Right ventricle myocardium inferior (tissue), 1 donor: Measurements from ENCODE around the gene CAPRIN1. TPM values are rescaled to one million over a fixed set of nuclear protein-coding genes. Genes with fewer than 3 reads are reported as not detected.

Source experiments
- ATAC-seq: fragments of 200-7000 bp; cut with Tn5 transposase; one replicate; pipeline ENCODE4 v1.9.1; 2020; ENCODE audit warnings: mild to moderate bottlenecking, moderate library complexity
- DNase-seq: peaks from one replicate; pipeline ENCODE4 v3.0.0; 2021; ENCODE audit errors: missing footprints
- intact Hi-C: fragments of 100-400 bp; cut with DNase I; formaldehyde crosslinking; loops from one replicate; pipeline ENCODE4 v1.11.0; 2022
- total RNA-seq: library from RNA; stranded (reverse); fragmentation: NEBNext Ultra II Directional; extraction: Animal tissue kit (Norgen Biotek cat#: 25700); gene quantifications from one replicate; pipeline ENCODE4 v1.2.1, GENCODE V29; 2021
- donor health status: DM: no; HTN: yes; CAD: no; lungs with severe emphysema.

Gene CAPRIN1
- total RNA-seq, 1 donor from 2014 or later = 120 TPM

DNA sequence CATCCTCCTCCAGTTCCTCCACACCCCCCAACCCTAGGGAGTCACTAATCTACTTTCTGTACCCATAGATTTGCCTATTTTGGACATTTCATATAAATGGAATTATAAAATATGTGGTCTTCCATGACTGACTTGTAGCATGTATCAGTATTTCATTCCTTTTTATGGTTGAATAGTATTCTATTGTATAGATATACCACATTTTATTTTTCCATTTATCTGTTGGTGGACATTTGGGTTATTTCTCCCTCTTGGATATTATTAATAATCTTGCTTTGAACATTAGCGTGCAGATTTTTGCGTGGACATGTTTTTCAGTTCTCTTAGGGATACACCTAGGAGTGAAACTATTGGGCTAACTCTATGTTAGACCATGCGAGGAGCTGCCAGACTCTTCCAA, 77.3 kb downstream of the CAPRIN1 start:
- no peak for DNase-seq
- no peak for ATAC-seq
- intact Hi-C loops = no loop called here

DNA sequence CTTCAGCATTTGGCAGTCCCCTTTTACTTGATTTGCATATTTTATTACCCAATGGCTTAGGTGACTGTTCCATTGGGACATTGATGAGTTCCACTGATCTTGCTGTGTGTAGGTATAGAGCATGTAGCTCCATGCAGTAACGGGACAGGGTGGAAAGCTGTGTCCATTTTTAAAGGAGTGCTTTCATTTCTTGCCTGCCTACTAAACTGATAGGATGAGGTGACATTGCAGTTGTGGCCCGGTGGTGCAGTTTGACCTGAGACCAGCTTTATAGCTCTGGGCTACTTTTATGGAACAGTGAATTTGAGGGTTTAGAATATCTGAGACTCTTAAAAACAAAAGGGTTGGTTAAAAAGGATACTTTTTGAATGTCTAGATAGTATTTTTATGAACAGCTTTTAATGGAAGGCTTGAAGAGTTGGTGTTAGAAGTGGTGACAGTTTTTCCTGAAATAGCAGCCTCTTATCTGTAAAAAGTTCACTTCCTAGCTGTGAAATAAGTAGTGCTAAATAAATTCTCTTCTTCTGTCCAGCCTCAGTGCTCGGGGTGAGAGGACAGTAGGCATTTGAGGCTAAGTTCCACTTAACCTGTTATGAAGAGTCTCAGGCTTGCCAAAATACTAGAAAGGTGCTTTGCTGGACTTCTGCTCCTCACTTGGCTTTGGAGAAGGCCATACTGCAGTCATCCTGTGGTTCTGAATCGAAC, 80.9 kb downstream of the CAPRIN1 start:
- ATAC-seq (peak; percentile 41), DNase-seq (no peak)
- intact Hi-C loops = no loop called here

DNA sequence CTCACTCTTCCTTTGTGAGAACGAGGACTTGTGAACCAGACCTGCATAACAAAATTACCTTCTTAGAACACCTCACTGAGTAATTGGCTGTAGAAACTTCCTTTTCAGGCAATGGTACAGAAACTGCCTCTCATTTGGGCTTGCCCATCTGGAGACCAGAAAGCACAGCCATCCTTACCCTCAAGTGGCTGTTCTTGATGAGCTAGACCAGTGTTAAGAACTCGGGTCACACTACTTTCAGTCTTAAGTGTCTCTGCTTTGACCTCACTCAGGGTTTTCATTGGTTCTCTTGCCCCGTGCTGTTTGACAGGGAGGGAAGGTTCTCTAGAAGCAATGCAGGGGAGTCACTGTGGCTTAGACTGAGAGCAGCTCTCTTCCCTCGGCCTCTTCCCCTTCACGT, 83.2 kb downstream of the CAPRIN1 start:
- ATAC-seq (no peak), DNase-seq (no peak)
- intact Hi-C loops = no loop called here

DNA sequence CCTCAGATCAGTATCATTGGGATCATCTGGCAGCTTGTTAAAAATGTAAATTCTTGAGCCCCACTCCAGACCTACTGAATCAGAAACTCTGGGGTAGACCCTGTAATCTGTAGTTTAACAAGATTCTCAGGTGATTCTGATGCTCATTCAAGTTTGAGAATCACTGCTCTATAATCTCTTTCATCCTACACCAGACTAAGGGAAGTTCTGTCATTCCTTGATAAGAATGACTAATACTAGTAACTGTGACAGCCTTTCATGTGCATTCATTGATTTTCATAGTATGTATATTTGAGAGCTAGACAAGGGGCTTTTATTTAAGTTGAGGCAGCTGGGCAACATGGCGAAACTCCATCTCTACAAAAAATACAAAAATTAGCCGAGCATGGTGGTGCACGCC, 83.9 kb downstream of the CAPRIN1 start:
- intact Hi-C loops = no loop called here
- DNase-seq = no peak
- no peak for ATAC-seq

DNA sequence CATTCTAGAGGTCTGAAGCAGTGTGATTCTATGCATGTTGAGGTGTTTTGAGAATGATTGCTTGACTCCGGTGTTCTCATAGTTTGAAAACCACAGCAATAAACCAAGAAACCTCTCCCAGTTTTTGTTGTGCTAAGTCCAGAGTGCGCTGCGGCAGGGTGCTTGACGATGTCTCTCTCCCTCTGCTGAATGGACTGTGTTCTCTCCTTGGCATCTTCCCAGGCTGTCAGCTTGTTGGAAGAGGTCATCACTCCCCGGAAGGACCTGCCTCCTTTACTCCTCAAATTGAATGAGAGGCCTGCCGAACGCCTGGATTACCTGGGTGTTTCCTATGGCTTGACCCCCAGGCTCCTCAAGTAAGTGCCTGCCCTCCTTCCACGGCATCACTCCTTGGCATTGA, 84.9 kb downstream of the CAPRIN1 start:
- no peak for DNase-seq
- intact Hi-C loops = no loop called here
- ATAC-seq = peak; percentile 33

DNA sequence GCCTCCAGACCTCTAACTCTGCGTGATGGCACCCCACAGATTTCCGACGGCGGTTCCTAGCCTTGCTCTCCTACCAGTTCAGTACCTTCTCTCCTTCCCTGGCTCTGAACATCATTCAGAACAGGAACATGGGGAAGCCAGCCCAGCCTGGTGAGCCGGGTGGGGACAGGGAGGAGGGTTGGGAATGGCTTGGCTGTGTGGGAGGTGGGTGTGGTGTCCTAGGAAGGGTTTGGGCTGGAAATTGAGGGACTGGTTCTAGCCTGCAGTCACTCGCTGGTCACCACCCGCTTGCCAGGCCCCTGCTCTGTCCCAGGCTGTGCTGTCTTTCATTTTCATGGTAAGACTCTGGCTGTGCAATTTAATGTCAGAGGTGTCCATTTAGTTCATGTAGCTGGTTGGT, 87.8 kb downstream of the CAPRIN1 start:
- intact Hi-C loops = no loop called here

DNA sequence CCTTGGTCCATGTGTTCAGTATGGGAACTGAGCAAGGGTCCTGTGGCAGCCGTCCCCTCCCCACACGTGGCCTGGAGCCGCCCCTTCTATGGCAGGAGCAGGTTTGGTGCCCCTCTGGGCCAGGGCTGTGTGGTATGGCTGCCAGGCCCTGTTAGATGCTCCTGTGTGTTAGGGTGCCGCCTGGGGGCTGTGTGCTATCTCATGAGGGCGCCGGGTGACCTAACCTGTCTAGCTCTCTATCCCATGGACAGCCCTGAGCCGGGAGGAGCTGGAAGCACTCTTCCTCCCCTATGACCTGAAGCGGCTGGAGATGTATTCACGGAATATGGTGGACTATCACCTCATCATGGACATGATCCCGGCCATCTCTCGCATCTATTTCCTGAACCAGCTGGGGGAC, 88.6 kb downstream of the CAPRIN1 start:
- intact Hi-C loops = no loop called here
- ATAC-seq = no peak
- no peak for DNase-seq

More for the DNA sequence above, 87.8 kb downstream of the CAPRIN1 start:
- no peak for DNase-seq
- ATAC-seq = no peak

DNA sequence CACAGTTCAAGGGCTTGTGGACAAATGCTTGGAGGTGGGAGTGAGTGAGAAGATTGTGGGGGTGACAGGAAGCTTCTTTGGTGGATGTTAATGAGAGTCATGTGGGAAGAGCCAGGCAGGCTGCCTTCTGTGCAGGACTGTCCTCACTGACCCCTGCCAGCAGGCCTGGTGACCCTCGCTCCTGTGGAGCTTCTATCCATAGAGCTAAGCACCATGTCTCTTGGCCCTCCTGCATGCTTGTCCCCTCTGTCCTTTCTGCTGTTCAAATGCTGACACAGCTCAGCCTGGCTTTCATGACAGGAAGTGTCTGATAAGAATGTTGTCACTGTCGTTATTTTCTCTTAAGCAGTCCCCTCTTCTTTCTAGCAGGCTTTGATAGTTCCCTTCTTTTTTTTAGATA, 91.5 kb downstream of the CAPRIN1 start:
- no peak for DNase-seq
- intact Hi-C loops = no loop called here
- ATAC-seq = peak; percentile 60

DNA sequence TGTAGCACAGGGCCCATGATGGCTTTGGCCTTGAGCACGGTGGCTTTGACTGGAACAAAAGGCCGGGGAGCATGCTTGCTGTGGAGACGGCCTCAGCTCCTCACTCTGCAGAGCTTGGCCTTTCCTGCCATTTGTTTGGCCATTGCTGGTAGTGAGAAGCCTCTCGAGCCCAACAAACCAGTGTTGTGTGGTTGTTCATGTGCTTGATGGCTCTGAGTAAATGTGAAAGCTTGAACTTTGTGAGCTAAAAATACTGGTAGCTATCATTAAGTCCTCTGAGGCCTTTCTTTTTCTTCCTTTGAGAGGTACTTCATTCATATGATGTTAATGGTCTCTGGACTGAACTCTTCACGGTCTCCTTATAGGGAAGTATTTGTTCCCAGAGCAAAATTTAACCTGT, 93.5 kb downstream of the CAPRIN1 start:
- intact Hi-C loops = no loop called here
- ATAC-seq (no peak), DNase-seq (no peak)

DNA sequence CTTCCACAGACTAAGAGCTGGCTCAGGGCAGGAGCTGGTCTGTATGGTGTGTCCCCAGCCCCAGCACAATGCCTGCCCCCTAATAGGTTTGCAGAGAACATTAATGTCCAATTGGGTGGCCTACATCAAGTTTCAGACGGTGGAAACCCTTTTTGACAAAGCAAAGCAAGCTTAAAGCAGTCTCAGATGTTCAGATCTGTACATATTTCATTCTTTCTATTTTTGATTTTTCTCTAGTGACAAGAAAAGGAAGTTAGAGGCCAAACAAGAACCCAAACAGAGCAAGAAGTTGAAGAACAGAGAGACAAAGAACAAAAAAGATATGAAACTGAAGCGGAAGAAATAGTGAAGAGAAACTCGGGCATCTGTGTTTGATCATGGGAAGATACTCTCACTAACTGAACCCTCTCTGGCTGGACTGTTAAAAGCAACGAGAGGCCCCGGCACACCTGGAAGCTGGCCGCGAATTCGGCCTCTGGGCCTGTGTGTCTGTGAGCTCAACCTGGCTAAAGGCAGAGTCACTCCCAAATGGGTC, 94.4 kb downstream of the CAPRIN1 start:
- intact Hi-C loops = no loop called here
- DNase-seq = no peak
- ATAC-seq = no peak

DNA sequence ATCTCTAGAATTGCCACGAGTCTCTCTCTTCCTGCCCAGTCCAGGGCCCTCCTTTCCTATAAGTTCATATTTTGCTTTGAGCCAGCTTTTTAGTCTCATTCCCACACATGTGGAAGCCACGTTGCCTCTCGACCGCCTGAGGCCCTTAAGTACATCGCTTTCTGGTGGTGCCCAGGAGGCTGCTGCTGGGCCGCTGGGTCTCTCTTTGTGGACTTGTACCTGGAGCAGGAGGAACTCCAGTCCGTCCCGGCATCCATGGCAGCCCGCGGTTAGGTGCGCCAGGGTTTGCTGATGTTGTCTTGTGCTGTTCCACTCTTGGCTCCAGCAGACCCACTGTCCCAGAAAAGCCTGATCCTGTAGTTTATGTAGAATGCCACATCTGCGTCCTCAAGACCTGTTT, 94.9 kb downstream of the CAPRIN1 start:
- DNase-seq (no peak), ATAC-seq (no peak)
- intact Hi-C loops = no loop called here

DNA sequence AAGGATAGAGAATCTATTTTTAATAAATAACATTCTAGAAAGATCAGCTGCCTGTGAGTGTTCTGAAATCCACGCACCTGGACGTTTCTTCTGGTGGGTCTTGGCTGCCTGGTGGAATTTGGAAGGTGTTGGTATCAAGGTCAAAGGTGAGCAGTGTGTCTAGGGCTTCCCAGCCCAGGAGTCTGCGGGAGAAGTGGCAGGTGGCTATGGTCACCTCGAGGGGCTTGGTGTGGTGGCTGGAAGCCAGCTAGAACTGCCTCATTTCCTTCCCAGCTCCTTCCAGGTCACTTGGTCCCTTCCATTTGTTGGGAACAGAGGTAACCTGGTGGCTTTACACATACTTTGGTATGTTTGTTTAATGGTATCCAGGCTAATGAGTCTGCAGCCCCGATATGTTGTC, 95.3 kb downstream of the CAPRIN1 start:
- no peak for ATAC-seq
- intact Hi-C loops = no loop called here

DNA sequence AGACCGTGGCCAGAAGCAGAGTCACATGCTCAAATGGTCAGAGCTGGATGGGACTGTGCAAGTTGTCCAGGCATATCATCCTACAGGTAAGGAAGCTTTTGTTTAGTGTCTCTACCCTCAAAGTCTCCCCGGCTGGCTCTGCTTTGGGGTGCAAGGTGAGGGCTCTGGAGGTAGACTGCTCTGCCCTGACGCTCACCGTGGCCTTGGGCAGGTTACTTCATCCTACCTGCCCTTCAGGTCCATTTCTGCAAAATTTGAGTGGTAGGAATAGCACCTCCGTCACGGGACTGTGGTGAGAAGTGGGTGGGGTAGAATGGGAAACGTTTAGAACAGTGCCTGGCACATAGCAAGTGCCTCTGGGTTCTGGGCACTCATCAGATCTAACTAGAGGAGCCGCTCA, 96.0 kb downstream of the CAPRIN1 start:
- no peak for DNase-seq
- no peak for ATAC-seq
- intact Hi-C loops = no loop called here

More for the DNA sequence above, 95.3 kb downstream of the CAPRIN1 start:
- DNase-seq = no peak

DNA sequence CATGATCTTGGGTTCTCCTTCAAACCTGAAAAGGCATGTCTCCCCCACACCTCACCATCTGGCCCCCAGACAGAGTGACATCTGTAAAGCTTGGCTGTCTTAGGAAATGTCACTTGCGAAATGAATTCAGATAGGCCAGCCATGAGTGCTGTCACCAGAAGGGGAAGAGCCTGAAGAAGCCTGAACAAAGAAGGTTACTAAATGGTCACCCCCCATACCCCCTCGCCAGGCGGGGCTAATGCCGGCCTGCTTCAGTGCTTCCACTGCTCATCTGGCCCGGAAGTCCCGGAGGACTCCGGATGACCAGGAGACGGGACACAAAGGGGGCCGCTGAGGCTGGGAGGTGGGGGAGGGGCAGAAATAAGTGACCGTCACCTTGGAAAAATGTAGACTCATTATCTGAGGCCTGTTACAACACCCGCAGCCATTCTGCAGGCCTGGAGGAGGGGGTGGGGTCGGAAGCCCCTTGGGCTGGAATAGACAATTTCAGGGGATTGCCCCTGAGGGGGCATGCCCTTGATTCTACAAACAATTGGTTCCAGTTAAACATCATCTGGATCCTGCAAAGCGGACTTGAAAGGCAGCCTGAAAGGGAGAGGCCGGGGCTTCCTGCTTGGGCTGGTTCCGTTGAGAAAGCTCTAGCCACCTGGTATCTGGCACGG, 97.1 kb downstream of the CAPRIN1 start:
- intact Hi-C loops = no loop called here
- DNase-seq = no peak
- ATAC-seq = no peak

DNA sequence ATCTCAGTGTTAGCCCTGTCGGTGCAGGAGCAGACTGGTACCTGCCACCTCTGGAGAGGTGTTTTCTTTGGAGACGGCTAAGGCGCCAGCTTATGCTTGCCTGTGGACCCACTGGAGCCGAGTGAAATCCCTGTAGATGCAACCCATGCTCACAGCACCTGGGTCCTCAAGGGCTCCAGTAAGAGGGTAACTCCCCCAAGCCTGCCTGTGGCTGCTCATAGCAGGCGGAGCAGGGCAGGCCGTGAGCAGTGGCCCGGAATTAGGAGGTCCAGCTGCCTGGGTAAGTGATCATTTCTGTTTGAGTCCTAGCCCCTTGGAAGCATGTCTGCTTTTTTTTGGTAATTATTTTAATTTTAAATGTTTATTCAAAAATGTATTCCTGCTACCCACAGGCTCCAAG, 97.7 kb downstream of the CAPRIN1 start:
- DNase-seq = no peak
- intact Hi-C loops = no loop called here

DNA sequence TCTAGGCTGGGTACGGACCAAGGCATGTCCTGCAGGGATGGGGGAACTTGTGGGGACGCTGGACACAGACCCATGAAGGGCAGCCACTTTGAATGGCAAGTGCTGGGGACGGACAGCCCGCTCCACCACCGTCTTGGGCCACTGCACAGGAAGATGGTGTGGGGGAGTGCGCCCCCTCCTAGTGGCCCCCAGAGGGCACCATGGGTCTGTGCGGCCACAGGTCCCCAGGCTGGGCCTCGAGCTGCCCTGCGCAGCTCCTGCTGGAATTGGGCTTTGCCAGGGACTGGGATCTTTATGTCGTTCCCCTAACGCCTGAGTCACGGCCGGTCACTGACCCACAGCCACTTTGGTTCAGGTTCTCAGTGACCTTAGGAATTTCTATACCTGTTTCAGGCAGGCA, 98.3 kb downstream of the CAPRIN1 start:
- intact Hi-C loops = no loop called here
- no peak for DNase-seq
- ATAC-seq = peak; percentile 32

More for the DNA sequence above, 97.7 kb downstream of the CAPRIN1 start:
- no peak for ATAC-seq

DNA sequence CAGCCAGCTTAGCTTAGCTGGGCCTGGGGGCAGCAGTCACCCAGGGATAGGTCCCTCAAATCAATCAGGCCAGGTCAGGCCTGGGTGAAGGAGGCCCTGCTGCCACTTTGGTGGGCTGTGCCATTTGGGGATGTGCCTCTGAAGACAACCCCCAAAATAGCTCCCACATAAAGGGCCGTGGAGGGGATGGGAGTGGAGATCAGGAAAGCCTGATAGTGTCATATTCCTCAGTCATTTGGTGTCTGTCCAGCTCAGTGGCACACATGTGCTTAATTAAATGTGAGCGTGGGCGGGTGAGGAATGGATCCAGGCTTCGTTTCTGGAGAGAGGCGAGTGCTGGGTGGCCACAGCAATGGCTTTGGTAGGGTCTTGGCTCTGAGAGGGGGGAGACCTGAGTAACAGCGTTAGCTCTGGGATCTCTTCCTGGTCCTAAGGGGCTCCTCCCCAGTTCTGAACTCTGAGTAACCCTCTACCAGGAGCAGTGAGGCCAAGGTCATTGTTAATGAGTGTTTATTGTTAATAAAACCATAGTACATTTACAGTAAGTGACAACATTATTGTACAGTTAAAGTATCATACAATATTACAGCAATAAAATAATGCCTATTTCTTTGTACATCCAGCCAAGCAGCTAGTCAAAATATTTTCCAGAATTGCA, 99.1 kb downstream of the CAPRIN1 start:
- ATAC-seq (no peak), DNase-seq (no peak)
- intact Hi-C loops = no loop called here
